GM06990 (cell line): ENCODE data around the gene ADISSP.

ENCODE experiments used
- DNase-seq: peaks from one replicate; pipeline ENCODE4 v3.0.0-alpha.2; 2011; ENCODE audit not compliant: insufficient read length; ENCODE audit errors: extremely low read depth
- H3K27me3 ChIP-seq: replicated peaks from 2 replicates; pipeline ENCODE4 v1.6.0; 2011; ENCODE audit warnings: low read length; ENCODE audit not compliant: control insufficient read depth, insufficient read depth
- H3K36me3 ChIP-seq: 2 replicates; pipeline ENCODE4 v1.5.1; 2011; ENCODE audit warnings: low read length; ENCODE audit not compliant: control insufficient read depth, insufficient read depth
- H3K4me3 ChIP-seq: replicated peaks from 2 replicates; pipeline ENCODE4 v1.5.1; 2011; ENCODE audit warnings: low read depth, mild to moderate bottlenecking, control low read depth, low read length
- TF ChIP-seq, protein P1 (sequence below): IDR thresholded peaks from 2 replicates; pipeline ENCODE4 v1.5.1; 2011; ENCODE audit warnings: low read length, control low read depth, mild to moderate bottlenecking, inconsistent platforms; ENCODE audit not compliant: insufficient read depth, poor library complexity, severe bottlenecking

ADISSP gene

GRCh38 chr20:3803854-3804253 lies 36.3 kb upstream of the ADISSP start:
- DNase-seq: no peak
- Histone ChIP-seq H3K27me3 (no peaks in the 10 kb centered on the region), H3K36me3 (peaks cover 26% of the 10 kb centered on the region), H3K4me3 (no peak overlapping the region)
- TF ChIP-seq, protein P1, sequence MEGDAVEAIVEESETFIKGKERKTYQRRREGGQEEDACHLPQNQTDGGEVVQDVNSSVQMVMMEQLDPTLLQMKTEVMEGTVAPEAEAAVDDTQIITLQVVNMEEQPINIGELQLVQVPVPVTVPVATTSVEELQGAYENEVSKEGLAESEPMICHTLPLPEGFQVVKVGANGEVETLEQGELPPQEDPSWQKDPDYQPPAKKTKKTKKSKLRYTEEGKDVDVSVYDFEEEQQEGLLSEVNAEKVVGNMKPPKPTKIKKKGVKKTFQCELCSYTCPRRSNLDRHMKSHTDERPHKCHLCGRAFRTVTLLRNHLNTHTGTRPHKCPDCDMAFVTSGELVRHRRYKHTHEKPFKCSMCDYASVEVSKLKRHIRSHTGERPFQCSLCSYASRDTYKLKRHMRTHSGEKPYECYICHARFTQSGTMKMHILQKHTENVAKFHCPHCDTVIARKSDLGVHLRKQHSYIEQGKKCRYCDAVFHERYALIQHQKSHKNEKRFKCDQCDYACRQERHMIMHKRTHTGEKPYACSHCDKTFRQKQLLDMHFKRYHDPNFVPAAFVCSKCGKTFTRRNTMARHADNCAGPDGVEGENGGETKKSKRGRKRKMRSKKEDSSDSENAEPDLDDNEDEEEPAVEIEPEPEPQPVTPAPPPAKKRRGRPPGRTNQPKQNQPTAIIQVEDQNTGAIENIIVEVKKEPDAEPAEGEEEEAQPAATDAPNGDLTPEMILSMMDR: no peak

DNA sequence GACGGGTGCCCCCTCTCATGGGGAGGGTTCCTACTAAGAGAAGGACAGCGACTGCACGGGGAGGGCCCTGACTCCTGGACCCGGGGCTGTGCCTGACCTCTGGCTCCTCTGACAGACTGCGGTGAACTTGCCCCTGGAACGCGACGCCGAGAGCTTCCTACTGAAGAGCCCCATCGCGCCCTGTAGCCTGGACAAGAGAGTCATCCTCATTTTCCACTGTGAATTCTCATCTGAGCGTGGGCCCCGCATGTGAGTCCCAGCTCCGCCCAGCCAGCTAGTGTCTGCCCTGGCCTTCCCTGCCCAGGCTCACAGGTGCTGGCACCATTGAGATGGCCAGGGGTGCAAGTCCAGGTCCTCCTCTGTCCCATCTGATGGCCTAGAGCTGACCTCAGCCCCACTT lies 35.7 kb upstream of the ADISSP start:
- Histone ChIP-seq H3K36me3 (peaks cover 26% of the 10 kb centered on the region), H3K4me3 (no peak overlapping the region), H3K27me3 (no peaks in the 10 kb centered on the region)
- TF ChIP-seq, protein P1: no peak
- no peak for DNase-seq

GRCh38 chr20:3802524-3803239 lies 35.1 kb upstream of the ADISSP start:
- Histone ChIP-seq H3K36me3 (peaks cover 26% of the 10 kb centered on the region), H3K27me3 (no peaks in the 10 kb centered on the region), H3K4me3 (no peak overlapping the region)
- DNase-seq: no peak
- TF ChIP-seq, protein P1: no peak

DNA sequence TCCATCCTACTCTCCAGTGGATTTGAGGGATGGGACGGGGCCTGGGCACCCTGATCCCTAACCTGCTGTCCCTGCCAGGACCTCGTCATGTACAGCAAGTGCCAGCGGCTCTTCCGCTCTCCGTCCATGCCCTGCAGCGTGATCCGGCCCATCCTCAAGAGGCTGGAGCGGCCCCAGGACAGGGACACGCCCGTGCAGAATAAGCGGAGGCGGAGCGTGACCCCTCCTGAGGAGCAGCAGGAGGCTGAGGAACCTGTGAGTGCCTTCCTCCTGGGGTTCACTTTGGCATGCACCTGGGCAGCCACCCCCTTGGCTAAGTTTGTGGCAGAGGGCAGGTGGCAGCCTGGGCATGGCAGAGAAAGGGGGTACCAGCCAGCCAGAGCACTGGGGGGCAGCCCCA lies 34.3 kb upstream of the ADISSP start:
- H3K27me3 ChIP-seq: no peaks in the 10 kb centered on the region
- H3K36me3 ChIP-seq: peaks cover 26% of the 10 kb centered on the region
- no peak for DNase-seq
- no peak overlapping the region for H3K4me3 ChIP-seq
- TF ChIP-seq, protein P1: no peak

GRCh38 chr20:3801299-3801698 lies 33.7 kb upstream of the ADISSP start:
- H3K4me3 ChIP-seq: no peak overlapping the region
- no peak for DNase-seq
- H3K27me3 ChIP-seq: no peaks in the 10 kb centered on the region
- TF ChIP-seq, protein P1: no peak
- H3K36me3 ChIP-seq: peaks cover 26% of the 10 kb centered on the region

DNA sequence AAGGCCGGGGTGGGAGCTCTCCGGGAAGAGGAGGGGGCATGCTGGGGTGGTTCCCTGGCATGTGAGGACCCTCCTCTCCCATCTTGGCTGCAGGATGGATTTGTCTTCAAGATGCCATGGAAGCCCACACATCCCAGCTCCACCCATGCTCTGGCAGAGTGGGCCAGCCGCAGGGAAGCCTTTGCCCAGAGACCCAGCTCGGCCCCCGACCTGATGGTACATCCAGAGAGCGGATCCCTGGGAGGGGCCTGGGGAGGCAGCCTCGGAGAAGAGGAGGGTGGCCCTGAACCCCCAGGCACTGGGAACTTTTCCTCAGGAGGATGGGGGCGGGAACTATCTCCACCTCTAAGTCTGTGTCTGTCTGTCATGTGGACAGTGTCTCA lies 33.3 kb upstream of the ADISSP start:
- Histone ChIP-seq H3K36me3 (peaks cover 22% of the 10 kb centered on the region), H3K27me3 (no peaks in the 10 kb centered on the region), H3K4me3 (no peak overlapping the region)
- DNase-seq: no peak
- TF ChIP-seq, protein P1: no peak
